ENCODE measurements around the gene PGAP6. TPM values are rescaled to one million over a fixed set of nuclear protein-coding genes. Genes with fewer than 3 reads are reported as not detected.

Gene PGAP6
- total and polyA plus RNA-seq, 9 of the 15 experiments (the other 6 are each of a cell fraction or from before 2014, with no cell fraction given), result 0.45 to 50.2 (median 39.3) TPM

DNA sequence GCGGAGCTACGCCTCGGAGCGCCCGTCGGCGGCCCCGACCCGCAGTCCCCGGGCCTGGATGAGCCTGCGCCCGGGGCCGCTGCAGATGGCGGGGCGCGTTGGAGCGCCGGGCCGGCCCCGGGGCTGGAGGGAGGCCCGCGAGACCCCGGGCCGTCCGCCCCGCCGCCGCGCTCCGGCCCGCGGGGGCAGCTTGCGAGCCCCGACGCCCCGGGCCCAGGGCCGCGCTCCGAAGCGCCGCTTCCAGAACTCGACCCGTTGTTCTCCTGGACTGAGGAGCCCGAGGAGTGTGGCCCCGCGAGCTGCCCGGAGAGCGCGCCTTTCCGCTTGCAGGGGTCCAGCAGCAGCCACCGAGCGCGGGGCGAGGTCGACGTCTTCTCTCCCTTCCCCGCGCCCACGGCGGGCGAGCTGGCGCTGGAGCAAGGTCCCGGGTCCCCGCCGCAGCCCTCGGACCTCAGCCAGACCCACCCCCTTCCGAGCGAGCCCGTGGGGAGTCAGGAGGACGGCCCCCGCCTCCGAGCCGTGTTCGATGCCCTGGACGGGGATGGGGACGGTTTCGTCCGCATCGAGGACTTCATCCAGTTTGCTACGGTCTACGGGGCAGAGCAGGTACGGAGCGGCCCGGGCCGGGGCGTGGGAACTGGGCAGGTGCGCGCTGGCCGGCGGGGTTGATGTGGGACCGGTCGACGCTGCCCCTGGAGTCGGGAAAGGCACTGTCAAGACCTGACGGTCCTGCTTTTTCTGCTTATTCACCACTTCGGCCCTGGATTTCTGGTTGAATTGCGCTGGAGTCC lies 44.5 kb upstream of the PGAP6 start:
- no peaks in the 10 kb centered on the region for H4K20me1 ChIP-seq (replicated peaks; ENCODE audit: control insufficient read depth, insufficient read depth, low read length)
- peaks cover 8% of the 10 kb centered on the region; the same call in 2 of the 3 replicates for H3K79me2 ChIP-seq (ENCODE audit: control insufficient read depth, insufficient read depth, low read length)
- no peaks in the 10 kb centered on the region for H3K27me3 ChIP-seq (ENCODE audit: control insufficient read depth in 2 of 2, insufficient read depth in 2 of 2, low read length in 2 of 2)
- CTCF ChIA-PET (ENCODE audit: low intra/inter-chr PET ratio), result no interaction called here
- H3K4me2 ChIP-seq (ENCODE audit: insufficient read depth, low read length), result peak overlapping the region; percentile 69
- peak overlapping the region; percentile 49 for H3K4me3 ChIP-seq
- H3K9me1 ChIP-seq (ENCODE audit: control insufficient read depth, insufficient read depth, low read length), result no peaks in the 10 kb centered on the region
- H2AFZ ChIP-seq (ENCODE audit: low read depth, low read length), result peak overlapping the region; percentile 53; the same call in 1 of the 2 replicates
- in situ Hi-C loops (cut with MboI), result no loop called here
- no peaks in the 10 kb centered on the region; the same call in 2 of the 3 replicates for H3K36me3 ChIP-seq (ENCODE audit: control insufficient read depth, insufficient read depth, low read length)
- POLR2A ChIA-PET, result interaction anchor here (0.6 to 3.1 kb wide), 5 partner anchors 12 to 906 kb away, joined by 3 to 13 read pairs (median 3); no protein-coding TSS in a partner anchor
- peak; percentile 10; the same call in 1 of the 3 replicates for ATAC-seq
- no peak for FAIRE-seq
- H3K4me1 ChIP-seq (replicated peaks in 1 of 2; ENCODE audit: control insufficient read depth in 2 of 2, insufficient read depth in 2 of 2, low read length in 2 of 2), result peaks cover 12 to 40% of the 10 kb centered on the region in 2 experiments; a peak in 3 of 5 replicates
- peak overlapping the region in 1 of 2 experiments; percentile 98; a peak in 3 of 4 replicates for H3K9ac ChIP-seq (ENCODE audit: insufficient read depth in 1 of 2, low read depth in 2 of 2, low read length in 2 of 2)
- DNase-seq (ENCODE audit: extremely low read depth in 1 of 4, low spot score in 3 of 4), result peak in 3 of 4 experiments; percentile 24 to 65 (median 37)
- no peak overlapping the region for H3K27ac ChIP-seq (ENCODE audit: extremely low read depth, low read depth, low read length)
- H3K9me3 ChIP-seq (replicated peaks; ENCODE audit: control insufficient read depth, insufficient read depth, low read depth, low read length), result no peaks in the 10 kb centered on the region
- intact Hi-C loops (cut with micrococcal nuclease), result loop anchor here (10.0 kb wide), 1 partner anchor 58 kb away; no protein-coding TSS in a partner anchor
- no TSS peak for BruUV-seq (replicated peaks)
- WGBS (ENCODE audit: insufficient coverage, low coverage, missing lambda C conversion rate), result 4% methylated on average over 58 of the region's 97 CpGs
- TF ChIP-seq L3MBTL2 (IDR thresholded peaks at IDR 0.05) (peak; percentile 68; the same call in 1 of the 2 replicates), KDM2B (CRISPR knock-in tag; IDR thresholded peaks at IDR 0.05) (peak; percentile 28), HMG20B (CRISPR knock-in tag; IDR thresholded peaks at IDR 0.05) (no peak), ZFX (CRISPR knock-in tag; IDR thresholded peaks at IDR 0.05) (peak; percentile 25), ZBTB7A (IDR thresholded peaks at IDR 0.05; ENCODE audit: borderline replicate concordance, control insufficient read depth, low read depth, low read length) (0 out of 2 replicates have a peak, but pooled peaks have one; percentile 12), YY1 (IDR thresholded peaks at IDR 0.05; ENCODE audit: borderline replicate concordance in 1 of 3, control insufficient read depth in 1 of 3, extremely low read depth in 1 of 3, insufficient read depth in 3 of 3, insufficient read length in 1 of 3, insufficient replicate concordance in 2 of 3, low read depth in 1 of 3, low read length in 2 of 3) (peak in 1 of 3 experiments; percentile 3), TAF7 (tag; IDR thresholded peaks at IDR 0.05) (no peak), DPF2 (IDR thresholded peaks at IDR 0.05) (no peak), SAP30 (IDR thresholded peaks at IDR 0.05; ENCODE audit: borderline replicate concordance, insufficient read depth, low read depth, low read length, poor library complexity, severe bottlenecking) (peak; percentile 21), RBFOX2 (IDR thresholded peaks at IDR 0.05; ENCODE audit: low read depth, low read length) (0 out of 2 replicates have a peak, but pooled peaks have one; percentile 20), MTA3 (IDR thresholded peaks at IDR 0.05; ENCODE audit: borderline replicate concordance) (0 out of 2 replicates have a peak, but pooled peaks have one; percentile 29), CREB1 (IDR thresholded peaks at IDR 0.05) (no peak), CREB1 (CRISPR knock-in tag; IDR thresholded peaks at IDR 0.05) (peak; percentile 10; the same call in 1 of the 2 replicates), BCOR (IDR thresholded peaks at IDR 0.05) (no peak), KDM5B (IDR thresholded peaks at IDR 0.05; ENCODE audit: insufficient replicate concordance, low read depth, low read length) (peak; percentile 40), BRCA1 (IDR thresholded peaks at IDR 0.05) (no peak), BRCA1 (CRISPR knock-in tag; IDR thresholded peaks at IDR 0.05) (0 out of 2 replicates have a peak, but pooled peaks have one; percentile 51)
- TF ChIP-seq, protein P1, sequence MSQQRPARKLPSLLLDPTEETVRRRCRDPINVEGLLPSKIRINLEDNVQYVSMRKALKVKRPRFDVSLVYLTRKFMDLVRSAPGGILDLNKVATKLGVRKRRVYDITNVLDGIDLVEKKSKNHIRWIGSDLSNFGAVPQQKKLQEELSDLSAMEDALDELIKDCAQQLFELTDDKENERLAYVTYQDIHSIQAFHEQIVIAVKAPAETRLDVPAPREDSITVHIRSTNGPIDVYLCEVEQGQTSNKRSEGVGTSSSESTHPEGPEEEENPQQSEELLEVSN (IDR thresholded peaks at IDR 0.05; ENCODE audit: borderline replicate concordance in 1 of 2, extremely low read depth in 1 of 2, insufficient read depth in 1 of 2, insufficient read length in 1 of 2, low read depth in 1 of 2, low read length in 1 of 2, poor library complexity in 1 of 2, severe bottlenecking in 1 of 2), result peak; percentile 32 to 68

Measured in K562 (cell line).